GM12874 (cell line): ENCODE results near the gene COL6A3.

Source experiments
- CTCF ChIP-seq: IDR thresholded peaks from 2 replicates; pipeline ENCODE4 v1.5.1; 2011; ENCODE audit warnings: low read depth, mild to moderate bottlenecking, control low read depth, low read length, moderate library complexity; ENCODE audit not compliant: insufficient read depth

The COL6A3 gene

GRCh38 chr2:237300739-237301138 is 113.2 kb downstream of the COL6A3 start:
- no peak for TF ChIP-seq CTCF

GRCh38 chr2:237299906-237300305 is 114.1 kb downstream of the COL6A3 start:
- no peak for TF ChIP-seq CTCF

- TF ChIP-seq CTCF = no peak
Measured at GRCh38 chr2:237298151-237299118, 115.5 kb downstream of the COL6A3 start.

GRCh38 chr2:237297421-237298150 is 116.4 kb downstream of the COL6A3 start:
- no peak for TF ChIP-seq CTCF

GRCh38 chr2:237296756-237297155 is 117.2 kb downstream of the COL6A3 start:
- TF ChIP-seq CTCF = no peak

- no peak for TF ChIP-seq CTCF
Measured at GRCh38 chr2:237295889-237296480, 118.0 kb downstream of the COL6A3 start.

- TF ChIP-seq CTCF = no peak
Measured at GRCh38 chr2:237294460-237294859, 119.5 kb downstream of the COL6A3 start.
